HUES64 (cell line): ENCODE data around the gene HOXC10.

Source experiments
- H3K27ac ChIP-seq: 2 replicates; pipeline ENCODE4 v1.7.0; 2013; ENCODE audit warnings: low read depth, low read length, inconsistent platforms
- H3K27me3 ChIP-seq: 2 replicates; pipeline ENCODE4 v1.6.1; 2013; ENCODE audit warnings: mild to moderate bottlenecking, low read length; ENCODE audit not compliant: insufficient read depth
- H3K36me3 ChIP-seq: 2 replicates; pipeline ENCODE4 v1.6.1; 2013; ENCODE audit warnings: mild to moderate bottlenecking, low read length; ENCODE audit not compliant: insufficient read depth
- H3K4me1 ChIP-seq: 2 replicates; pipeline ENCODE4 v1.6.1; 2013; ENCODE audit warnings: mild to moderate bottlenecking, low read length, moderate library complexity; ENCODE audit not compliant: insufficient read depth
- H3K4me3 ChIP-seq: 2 replicates; pipeline ENCODE4 v1.5.1; 2013; ENCODE audit warnings: mild to moderate bottlenecking, low read length, moderate library complexity
- H3K9ac ChIP-seq: 2 replicates; pipeline ENCODE4 v1.6.1; 2013; ENCODE audit warnings: mild to moderate bottlenecking, low read depth, low read length
- H3K9me3 ChIP-seq: 2 replicates; pipeline ENCODE4 v1.6.1; 2013; ENCODE audit warnings: low read depth, low read length; ENCODE audit not compliant: insufficient read depth
- WGBS: fragments of 150-250, 120-280 bp; methylation state at CpG from one replicate; pipeline ENCODE4 v1.1.7; 2013; ENCODE audit warnings: missing lambda C conversion rate; 5-methylcytosine and 5-hydroxymethylcytosine counted together

Gene HOXC10

DNA sequence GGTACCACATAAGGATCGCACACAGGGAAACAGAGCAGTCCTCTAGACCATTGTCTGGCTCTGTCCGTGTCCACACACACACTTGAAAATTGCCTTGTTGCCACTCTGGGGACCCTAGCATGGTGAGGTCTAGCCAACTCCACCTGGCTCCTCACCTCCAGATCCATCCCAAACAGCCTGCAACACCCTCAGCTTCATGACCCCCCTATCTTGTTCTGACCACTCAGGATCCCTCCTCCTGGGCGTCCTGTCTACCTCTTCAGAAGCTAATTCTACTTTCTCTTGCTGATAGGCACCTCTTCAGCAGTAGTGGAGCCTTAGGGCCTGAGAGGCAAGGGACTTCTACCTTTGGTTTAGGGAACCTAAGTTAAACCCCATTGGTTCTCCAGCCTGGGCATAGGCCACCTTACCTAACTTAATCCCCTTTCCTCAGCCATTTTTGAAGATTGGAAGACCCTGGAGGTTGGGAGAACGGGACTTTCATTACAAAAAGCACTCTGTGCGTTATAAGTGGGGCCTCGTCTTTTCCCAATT lies 47.2 kb downstream of the HOXC10 start:
- Histone ChIP-seq H3K4me1 (no peaks in the 10 kb centered on the region), H3K27me3 (peaks cover 100% of the 10 kb centered on the region), H3K36me3 (no peaks in the 10 kb centered on the region), H3K4me3 (no peak overlapping the region), H3K9me3 (no peaks in the 10 kb centered on the region), H3K9ac (no peak overlapping the region), H3K27ac (no peak overlapping the region)
- 26% methylated on average over 6 of the region's 6 CpGs for WGBS

- no peak within 1 kb of the TSS for H3K27ac ChIP-seq
- no peak within 1 kb of the TSS for H3K4me3 ChIP-seq
- no peaks in the 10 kb centered on the region for H3K9me3 ChIP-seq
- peaks cover 100% of the 10 kb centered on the region for H3K27me3 ChIP-seq
- WGBS = 7% methylated on average over 12 of the region's 12 CpGs
- H3K9ac ChIP-seq = no peak within 1 kb of the TSS
- no peaks in the 10 kb centered on the region for H3K36me3 ChIP-seq
- no peaks in the 10 kb centered on the region for H3K4me1 ChIP-seq
Observed at GRCh38 chr12:54032627-54033100, 47.7 kb downstream of the HOXC10 start, which contains the start of gene HOXC5. Gene HOXC5 (plus strand): TSS chr12:54033050. CDS start chr12:54033123, 73 bp downstream.

- H3K27me3 ChIP-seq = peaks cover 100% of the 10 kb centered on the region
- H3K4me3 ChIP-seq = no peak overlapping the region
- no peak overlapping the region for H3K9ac ChIP-seq
- no peaks in the 10 kb centered on the region for H3K36me3 ChIP-seq
- no peak overlapping the region for H3K27ac ChIP-seq
- 4% methylated on average over 61 of the region's 61 CpGs for WGBS
- H3K4me1 ChIP-seq = no peaks in the 10 kb centered on the region
- H3K9me3 ChIP-seq = no peaks in the 10 kb centered on the region
Observed at GRCh38 chr12:54033106-54033979, 48.4 kb downstream of the HOXC10 start.

GRCh38 chr12:54033980-54034784 lies 49.2 kb downstream of the HOXC10 start:
- H3K9ac ChIP-seq = no peak overlapping the region
- H3K27ac ChIP-seq = no peak overlapping the region
- WGBS = 3% methylated on average over 56 of the region's 57 CpGs
- no peaks in the 10 kb centered on the region for H3K36me3 ChIP-seq
- H3K27me3 ChIP-seq = peaks cover 100% of the 10 kb centered on the region
- no peaks in the 10 kb centered on the region for H3K4me1 ChIP-seq
- no peaks in the 10 kb centered on the region for H3K9me3 ChIP-seq
- H3K4me3 ChIP-seq = no peak overlapping the region

DNA sequence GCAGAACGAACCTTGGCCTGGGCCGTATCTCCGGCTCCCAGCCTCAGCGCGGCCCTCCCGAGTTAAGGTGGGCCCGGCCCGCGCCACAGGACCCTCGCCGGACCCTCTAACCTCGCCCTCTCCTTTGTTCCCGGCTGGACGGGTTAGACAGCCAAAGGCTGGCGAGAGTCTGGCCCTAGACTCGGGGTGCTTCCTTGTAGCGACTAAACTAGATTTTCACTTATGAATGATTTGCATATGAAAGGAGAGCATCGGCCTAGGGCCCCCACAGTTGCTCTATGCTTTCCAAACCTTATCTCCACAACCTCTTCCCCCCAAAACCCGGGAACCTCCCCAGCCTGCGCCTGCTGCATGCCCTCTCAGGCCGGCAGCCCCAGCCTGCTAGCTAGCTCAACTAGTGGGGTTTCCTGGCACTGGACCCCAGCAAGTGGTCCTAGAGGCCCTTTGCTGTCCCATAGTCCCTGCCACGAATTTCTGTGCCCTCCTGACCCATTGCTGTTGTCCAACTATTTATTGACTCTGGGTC lies 49.9 kb downstream of the HOXC10 start:
- Histone ChIP-seq H3K36me3 (no peaks in the 10 kb centered on the region), H3K4me3 (no peak overlapping the region), H3K9ac (no peak overlapping the region), H3K4me1 (no peaks in the 10 kb centered on the region), H3K27ac (no peak overlapping the region), H3K27me3 (peaks cover 100% of the 10 kb centered on the region), H3K9me3 (no peaks in the 10 kb centered on the region)
- WGBS = 16% methylated on average over 22 of the region's 22 CpGs

DNA sequence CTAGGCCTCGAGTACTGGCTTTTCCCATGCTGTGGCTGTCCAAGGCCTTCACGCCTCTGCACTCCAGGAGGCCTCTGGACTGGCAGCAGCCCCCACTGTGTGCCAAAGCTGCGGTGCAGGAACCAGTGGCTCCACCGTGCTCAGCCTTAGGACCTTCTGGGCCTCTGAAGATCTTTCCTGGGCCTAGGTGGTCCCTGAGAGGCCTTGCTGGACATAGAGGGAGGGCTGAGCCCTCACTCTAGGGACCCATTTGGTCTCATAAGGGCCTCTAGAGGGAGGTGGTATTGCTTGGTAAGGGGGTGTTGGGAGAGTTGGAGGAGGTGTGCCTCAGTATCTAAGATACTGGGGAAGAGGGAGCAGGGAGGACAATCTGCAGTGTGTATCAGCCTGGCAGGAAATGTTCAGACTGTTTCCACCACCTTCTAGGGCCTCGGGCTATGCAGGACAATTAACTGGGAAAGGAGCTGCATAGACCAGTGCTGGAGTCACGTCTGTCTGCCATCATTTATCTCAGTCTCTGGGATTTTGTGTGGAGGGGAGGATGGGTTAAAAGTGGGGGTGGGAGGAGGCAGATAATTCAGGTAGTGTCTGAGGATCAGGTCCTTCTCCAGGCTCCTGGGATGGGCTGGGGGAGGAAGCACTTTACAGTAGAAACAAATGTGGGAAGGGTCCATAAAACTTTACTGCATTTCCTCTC lies 50.8 kb downstream of the HOXC10 start:
- Histone ChIP-seq H3K36me3 (no peaks in the 10 kb centered on the region), H3K9ac (no peak overlapping the region), H3K27me3 (peaks cover 100% of the 10 kb centered on the region), H3K4me1 (no peaks in the 10 kb centered on the region), H3K4me3 (no peak overlapping the region), H3K27ac (no peak overlapping the region), H3K9me3 (no peaks in the 10 kb centered on the region)
- 35% methylated on average over 6 of the region's 6 CpGs for WGBS

DNA sequence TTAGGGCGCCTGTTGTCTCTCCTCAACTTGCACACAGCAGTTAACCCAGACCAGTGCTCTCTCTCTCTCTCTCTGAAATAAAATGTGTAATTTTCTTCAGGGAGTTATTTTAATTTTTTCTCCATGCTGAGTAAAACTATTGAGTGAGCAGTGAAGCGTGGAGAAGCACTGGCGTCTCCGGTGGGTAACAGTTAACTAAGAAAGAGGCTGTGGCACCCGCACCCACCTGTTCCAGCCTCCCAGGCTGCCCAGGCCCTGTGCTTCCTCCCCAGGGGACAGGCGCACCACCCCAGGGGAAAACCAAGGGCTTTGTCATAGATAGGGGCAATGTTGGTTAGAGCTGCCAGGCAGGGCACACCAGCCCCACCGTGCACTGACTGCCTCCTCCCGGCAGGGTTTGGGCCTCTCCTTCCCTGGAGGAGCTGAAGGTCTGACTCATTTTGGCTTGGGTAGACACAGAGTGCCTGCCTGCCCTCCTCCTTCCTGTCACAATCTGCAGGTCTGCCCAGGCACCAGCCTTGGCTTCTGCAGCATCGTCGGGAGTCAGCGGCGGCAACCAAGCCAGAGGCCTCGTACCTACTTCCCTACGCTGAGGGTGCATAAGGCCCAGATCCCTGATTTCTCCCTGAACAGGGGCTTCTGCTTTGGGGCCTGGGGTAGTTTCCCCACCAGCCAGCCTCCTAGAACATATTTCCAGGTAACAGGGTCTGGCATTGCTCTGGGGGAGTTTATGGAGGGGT lies 51.8 kb downstream of the HOXC10 start:
- Histone ChIP-seq H3K9me3 (no peaks in the 10 kb centered on the region), H3K36me3 (no peaks in the 10 kb centered on the region), H3K4me3 (no peak overlapping the region), H3K4me1 (no peaks in the 10 kb centered on the region), H3K27ac (no peak overlapping the region), H3K9ac (no peak overlapping the region), H3K27me3 (peaks cover 100% of the 10 kb centered on the region)
- 45% methylated on average over 14 of the region's 14 CpGs for WGBS

GRCh38 chr12:54037360-54038283 lies 52.7 kb downstream of the HOXC10 start:
- H3K4me1 ChIP-seq = no peaks in the 10 kb centered on the region
- H3K9ac ChIP-seq = no peak overlapping the region
- no peaks in the 10 kb centered on the region for H3K9me3 ChIP-seq
- whole genome bisulfite sequencing = 26% methylated on average over 10 of the region's 14 CpGs
- H3K4me3 ChIP-seq = no peak overlapping the region
- peaks cover 100% of the 10 kb centered on the region for H3K27me3 ChIP-seq
- no peak overlapping the region for H3K27ac ChIP-seq
- no peaks in the 10 kb centered on the region for H3K36me3 ChIP-seq

DNA sequence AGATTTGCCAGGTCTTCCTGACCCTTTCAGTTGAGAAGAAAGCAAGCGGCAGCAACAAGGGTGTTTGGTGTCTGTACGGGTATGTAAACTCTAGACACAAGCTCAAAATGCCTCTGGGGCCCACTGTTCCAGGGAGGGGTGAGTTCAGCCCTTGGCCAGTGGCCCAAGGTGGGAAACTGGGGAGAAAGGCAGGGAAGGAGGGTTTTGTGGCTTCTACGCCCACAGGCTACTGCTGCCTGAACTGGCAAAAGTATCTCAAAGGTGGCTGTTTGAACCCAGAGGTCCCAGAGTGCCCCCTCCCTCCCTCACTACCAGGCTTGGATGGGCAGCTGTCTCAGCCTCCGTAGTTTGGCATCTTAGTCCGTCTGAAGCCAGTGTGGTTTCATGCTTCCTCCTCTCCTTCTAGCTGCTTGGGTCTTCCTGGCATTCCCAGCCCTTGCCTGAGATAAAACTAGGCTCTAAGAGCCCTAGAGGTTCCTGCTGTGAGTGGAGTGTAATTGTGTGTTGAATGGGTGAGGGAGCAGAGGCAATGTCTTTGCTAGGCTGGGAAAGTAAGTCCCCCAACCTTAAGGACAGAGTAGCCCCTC lies 53.4 kb downstream of the HOXC10 start:
- Histone ChIP-seq H3K36me3 (no peaks in the 10 kb centered on the region), H3K9me3 (no peaks in the 10 kb centered on the region), H3K4me3 (no peak overlapping the region), H3K27ac (no peak overlapping the region), H3K4me1 (no peaks in the 10 kb centered on the region), H3K27me3 (peaks cover 100% of the 10 kb centered on the region), H3K9ac (no peak overlapping the region)
- WGBS = 50% methylated on average over 5 of the region's 5 CpGs
